Hepatocyte (in vitro differentiated cells): Measurements from ENCODE around the gene WDR73. TPM values are rescaled to one million over a fixed set of nuclear protein-coding genes. Genes with fewer than 3 reads are reported as not detected.

Experiments used
- DNase-seq: peaks from one replicate; pipeline ENCODE4 v3.0.0-alpha.2; 2016; ENCODE audit warnings: low spot score
- H2AFZ ChIP-seq: fragments of 200-600 bp; sonication (generic); 2 replicates; pipeline ENCODE4 v1.6.0; 2016; ENCODE audit warnings: antibody characterized with exemption, mild to moderate bottlenecking
- H3K27ac ChIP-seq: fragments of 200-600 bp; sonication (generic); 2 replicates; pipeline ENCODE4 v1.5.1; 2016; ENCODE audit warnings: mild to moderate bottlenecking
- H3K27me3 ChIP-seq: fragments of 200-600 bp; sonication (generic); 2 replicates; pipeline ENCODE4 v1.6.1; 2016
- H3K36me3 ChIP-seq: fragments of 200-600 bp; sonication (generic); replicated peaks from 2 replicates; pipeline ENCODE4 v1.5.1; 2016; ENCODE audit warnings: low read depth; ENCODE audit not compliant: insufficient read depth
- H3K4me1 ChIP-seq: fragments of 200-600 bp; sonication (generic); 2 replicates; pipeline ENCODE4 v1.5.1; 2016; ENCODE audit warnings: mild to moderate bottlenecking, moderate library complexity; ENCODE audit not compliant: insufficient read depth
- H3K4me2 ChIP-seq: fragments of 200-600 bp; sonication (generic); 2 replicates; pipeline ENCODE4 v1.6.0; 2016
- H3K4me3 ChIP-seq: fragments of 200-600 bp; sonication (generic); 2 replicates; pipeline ENCODE4 v1.5.1; 2016; ENCODE audit warnings: mild to moderate bottlenecking
- H3K79me2 ChIP-seq: fragments of 200-600 bp; sonication (generic); 2 replicates; pipeline ENCODE4 v1.6.0; 2017; ENCODE audit warnings: mild to moderate bottlenecking
- H3K9me2 ChIP-seq: fragments of 200-600 bp; sonication (generic); replicated peaks from 2 replicates; pipeline ENCODE4 v1.6.0; 2017; ENCODE audit warnings: mild to moderate bottlenecking; ENCODE audit not compliant: insufficient read depth
- H3K9me3 ChIP-seq: fragments of 200-600 bp; sonication (generic); 2 replicates; pipeline ENCODE4 v1.5.1; 2016; ENCODE audit warnings: low read depth, mild to moderate bottlenecking
- H4K20me1 ChIP-seq: fragments of 200-600 bp; sonication (generic); 2 replicates; pipeline ENCODE4 v1.6.0; 2016; ENCODE audit warnings: mild to moderate bottlenecking; ENCODE audit not compliant: insufficient read depth, poor library complexity, severe bottlenecking
- EZH2 ChIP-seq: fragments of 200-600 bp; sonication (generic); IDR thresholded peaks from 2 replicates; pipeline ENCODE4 v1.6.1; 2016; ENCODE audit warnings: antibody characterized with exemption, mild to moderate bottlenecking, borderline replicate concordance
- EZH2phosphoT487 ChIP-seq: fragments of 200-600 bp; sonication (generic); IDR thresholded peaks from one replicate; pipeline ENCODE4 v1.6.1; 2018; ENCODE audit warnings: antibody characterized with exemption, mild to moderate bottlenecking, low read depth, moderate library complexity; ENCODE audit not compliant: unreplicated experiment, severe bottlenecking
- WGBS: methylation state at CpG from one replicate; pipeline ENCODE4 v1.1.6; 2016; ENCODE audit warnings: low lambda C conversion rate; ENCODE audit errors: missing lambda C conversion rate; 5-methylcytosine and 5-hydroxymethylcytosine counted together
- polyA plus RNA-seq: library from polyadenylated mRNA; unstranded; fragments of >200 nt; fragmentation: Nextera tagmentation; extraction: Ambion mirVana; gene quantifications from 2 replicates; pipeline ENCODE4 v1.2.1, GENCODE V29; 2016
- total RNA-seq: library from RNA; depleted of rRNA; stranded (reverse); fragments of >200 nt; gene quantifications from 2 replicates; pipeline ENCODE4 v1.2.3, GENCODE V29; 2014
- TF ChIP-seq, protein P1 (sequence below): fragments of 200-600 bp; sonication (generic); IDR thresholded peaks from 2 replicates; pipeline ENCODE4 v1.5.1; 2016; ENCODE audit warnings: antibody characterized with exemption, mild to moderate bottlenecking; ENCODE audit not compliant: poor library complexity

The WDR73 gene
- total and polyA plus RNA-seq, 2 experiments from 2014 or later: 30.3 to 31.4 TPM

DNA sequence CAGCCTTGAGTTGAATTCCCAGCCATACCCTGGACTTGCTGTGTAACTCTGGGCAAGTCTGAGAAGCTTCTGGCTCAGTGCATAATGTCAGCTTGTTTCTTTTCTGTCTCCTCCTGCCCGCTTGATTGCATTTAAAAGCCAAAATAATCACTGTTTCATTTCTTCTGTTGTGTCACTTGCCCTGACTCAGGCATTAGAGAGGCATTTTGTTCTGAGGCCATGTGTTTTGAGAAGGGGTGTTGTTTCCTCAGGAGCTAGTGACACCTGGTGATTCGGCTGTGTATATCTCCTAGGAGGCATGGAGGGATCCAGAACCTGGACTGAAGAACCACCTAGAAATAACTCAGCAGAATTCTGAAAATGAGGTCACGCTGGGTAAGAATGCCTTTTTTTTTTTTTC is 16.0 kb downstream of the WDR73 start:
- Histone ChIP-seq H3K27ac (no peak overlapping the region), H3K36me3 (no peaks in the 10 kb centered on the region), H2AFZ (no peak overlapping the region), H3K4me1 (peaks cover 10% of the 10 kb centered on the region), H3K4me2 (no peak overlapping the region), H3K27me3 (no peaks in the 10 kb centered on the region), H3K9me3 (no peaks in the 10 kb centered on the region), H3K79me2 (peaks cover 25% of the 10 kb centered on the region), H3K9me2 (no peaks in the 10 kb centered on the region), H4K20me1 (peaks cover 10% of the 10 kb centered on the region), H3K4me3 (no peak overlapping the region)
- 80% methylated on average over 3 of the region's 3 CpGs for WGBS
- DNase-seq: peak; percentile 39
- no peak for TF ChIP-seq EZH2phosphoT487
- TF ChIP-seq, protein P1, sequence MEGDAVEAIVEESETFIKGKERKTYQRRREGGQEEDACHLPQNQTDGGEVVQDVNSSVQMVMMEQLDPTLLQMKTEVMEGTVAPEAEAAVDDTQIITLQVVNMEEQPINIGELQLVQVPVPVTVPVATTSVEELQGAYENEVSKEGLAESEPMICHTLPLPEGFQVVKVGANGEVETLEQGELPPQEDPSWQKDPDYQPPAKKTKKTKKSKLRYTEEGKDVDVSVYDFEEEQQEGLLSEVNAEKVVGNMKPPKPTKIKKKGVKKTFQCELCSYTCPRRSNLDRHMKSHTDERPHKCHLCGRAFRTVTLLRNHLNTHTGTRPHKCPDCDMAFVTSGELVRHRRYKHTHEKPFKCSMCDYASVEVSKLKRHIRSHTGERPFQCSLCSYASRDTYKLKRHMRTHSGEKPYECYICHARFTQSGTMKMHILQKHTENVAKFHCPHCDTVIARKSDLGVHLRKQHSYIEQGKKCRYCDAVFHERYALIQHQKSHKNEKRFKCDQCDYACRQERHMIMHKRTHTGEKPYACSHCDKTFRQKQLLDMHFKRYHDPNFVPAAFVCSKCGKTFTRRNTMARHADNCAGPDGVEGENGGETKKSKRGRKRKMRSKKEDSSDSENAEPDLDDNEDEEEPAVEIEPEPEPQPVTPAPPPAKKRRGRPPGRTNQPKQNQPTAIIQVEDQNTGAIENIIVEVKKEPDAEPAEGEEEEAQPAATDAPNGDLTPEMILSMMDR: peak; percentile 26

GRCh38 chr15:84634228-84634837 is 19.8 kb downstream of the WDR73 start:
- peaks cover 26% of the 10 kb centered on the region for H3K4me1 ChIP-seq
- no peaks in the 10 kb centered on the region for H3K36me3 ChIP-seq
- peak overlapping the region; percentile 88 for H3K27ac ChIP-seq
- peak overlapping the region; percentile 98 for H3K4me2 ChIP-seq
- no peaks in the 10 kb centered on the region for H3K9me2 ChIP-seq
- no peaks in the 10 kb centered on the region for H3K9me3 ChIP-seq
- peaks cover 41% of the 10 kb centered on the region for H3K79me2 ChIP-seq
- 42% methylated on average over 23 of the region's 23 CpGs for WGBS
- DNase-seq: no peak
- no peaks in the 10 kb centered on the region for H3K27me3 ChIP-seq
- TF ChIP-seq EZH2phosphoT487 (no peak), EZH2 (no peak)
- TF ChIP-seq, protein P1: no peak
- H4K20me1 ChIP-seq: peaks cover 10% of the 10 kb centered on the region
- H2AFZ ChIP-seq: peak overlapping the region; percentile 47
- peak overlapping the region; percentile 76 for H3K4me3 ChIP-seq

DNA sequence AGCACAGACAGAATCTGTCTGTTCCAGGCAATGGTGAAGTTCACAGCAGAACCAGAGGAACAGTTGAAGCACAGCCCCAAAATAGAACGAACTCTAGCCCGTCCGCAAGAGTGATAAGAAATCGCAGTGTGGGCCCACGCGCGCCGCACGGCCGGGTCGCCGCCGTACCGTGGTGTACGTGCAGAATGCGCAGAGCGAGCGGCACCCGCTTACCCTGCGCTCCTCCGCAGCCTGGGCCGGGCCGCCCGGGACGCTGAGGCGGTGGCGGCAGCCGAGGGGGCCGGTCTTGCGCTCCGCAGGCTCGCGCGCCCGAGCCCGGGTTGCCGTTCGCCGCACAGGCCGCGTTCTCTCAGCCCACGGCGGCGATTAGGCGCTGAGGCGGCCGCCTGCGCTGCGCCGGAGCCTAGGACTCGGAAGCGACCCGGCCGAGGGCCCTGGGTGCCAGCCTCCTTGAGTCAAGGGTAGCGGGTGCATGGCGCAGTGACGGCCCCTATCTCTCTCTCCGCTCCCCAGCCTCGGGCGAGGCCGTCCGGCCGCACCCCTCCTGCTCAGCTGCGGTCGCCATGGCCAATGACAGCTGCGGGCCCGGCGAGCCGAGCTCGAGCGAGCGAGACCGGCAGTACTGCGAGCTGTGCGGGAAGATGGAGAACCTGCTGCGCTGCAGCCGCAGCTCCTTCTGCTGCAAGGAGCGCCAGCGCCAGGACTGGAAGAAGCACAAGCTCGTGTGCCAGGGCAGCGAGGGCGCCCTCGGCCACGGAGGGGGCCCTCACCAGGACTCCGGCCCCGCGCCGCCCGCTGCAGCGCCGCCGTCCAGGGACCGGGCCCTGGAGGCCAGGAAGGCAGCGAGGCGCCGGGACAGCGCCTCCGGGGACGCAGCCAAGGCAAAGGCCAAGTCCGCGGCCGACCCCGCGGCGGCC is 20.5 kb downstream of the WDR73 start:
- TF ChIP-seq EZH2phosphoT487: no peak
- no peak for TF ChIP-seq EZH2
- TF ChIP-seq, protein P1: no peak
- H3K9me3 ChIP-seq: no peaks in the 10 kb centered on the region
- 1% methylated on average over 96 of the region's 105 CpGs for WGBS
- H3K4me3 ChIP-seq: peak overlapping the region; percentile 76
- peak overlapping the region; percentile 88 for H3K27ac ChIP-seq
- no peaks in the 10 kb centered on the region for H3K9me2 ChIP-seq
- H3K4me1 ChIP-seq: peaks cover 26% of the 10 kb centered on the region
- DNase-seq: peak; percentile 81
- peaks cover 10% of the 10 kb centered on the region for H4K20me1 ChIP-seq
- H3K79me2 ChIP-seq: peaks cover 41% of the 10 kb centered on the region
- peak overlapping the region; percentile 98 for H3K4me2 ChIP-seq
- H2AFZ ChIP-seq: peak overlapping the region; percentile 47
- H3K27me3 ChIP-seq: no peaks in the 10 kb centered on the region
- H3K36me3 ChIP-seq: no peaks in the 10 kb centered on the region
